GM23338 (cell line): ENCODE data around the gene GET4.

Experiments
- CTCF ChIP-seq, 2 experiments: fragments of 200-600 bp in 1 of 2; sonication (generic) in 1 of 2; conservative IDR thresholded peaks; 2 replicates each; pipeline versions ENCODE4 v1.5.1 to v1.6.1; 2016 to 2017; ENCODE audit warnings: antibody characterized with exemption in 2 of 2, low read depth in 2 of 2, mild to moderate bottlenecking in 2 of 2, moderate library complexity in 1 of 2
- EZH2 ChIP-seq: fragments of 200-600 bp; sonication (generic); IDR thresholded peaks from one replicate; pipeline ENCODE4 v1.8.0; 2017; ENCODE audit warnings: antibody characterized with exemption, mild to moderate bottlenecking, low read depth; ENCODE audit not compliant: unreplicated experiment
- POLR2AphosphoS5 ChIP-seq: IDR thresholded peaks from 2 replicates; pipeline ENCODE4 v1.6.1; 2016; ENCODE audit warnings: antibody characterized with exemption, low read depth
- REST ChIP-seq: IDR thresholded peaks from one replicate; pipeline ENCODE4 v1.6.1; 2018; ENCODE audit warnings: antibody characterized with exemption; ENCODE audit not compliant: unreplicated experiment

GRCh38 chr7:894927-895450 is 18.6 kb downstream of the GET4 start:
- TF ChIP-seq CTCF (conservative IDR thresholded peaks at IDR 0.05; ENCODE audit: low read depth in 2 of 2) (no peak), REST (no peak), POLR2AphosphoS5 (no peak), EZH2 (no peak)
